NCI-H187 (cell line): ENCODE measurements around the gene DGCR8.
"Not testable (repeated sequence)": the region's sequence is repeated elsewhere in the genome, so short reads cannot be mapped to it uniquely, and the experiment has no call there.

Experiments used
- DNase-seq, 2 experiments: peaks; one replicate each; lab custom pipeline; 2025; lab: John Stamatoyannopoulos, UW

The DGCR8 gene

DNA sequence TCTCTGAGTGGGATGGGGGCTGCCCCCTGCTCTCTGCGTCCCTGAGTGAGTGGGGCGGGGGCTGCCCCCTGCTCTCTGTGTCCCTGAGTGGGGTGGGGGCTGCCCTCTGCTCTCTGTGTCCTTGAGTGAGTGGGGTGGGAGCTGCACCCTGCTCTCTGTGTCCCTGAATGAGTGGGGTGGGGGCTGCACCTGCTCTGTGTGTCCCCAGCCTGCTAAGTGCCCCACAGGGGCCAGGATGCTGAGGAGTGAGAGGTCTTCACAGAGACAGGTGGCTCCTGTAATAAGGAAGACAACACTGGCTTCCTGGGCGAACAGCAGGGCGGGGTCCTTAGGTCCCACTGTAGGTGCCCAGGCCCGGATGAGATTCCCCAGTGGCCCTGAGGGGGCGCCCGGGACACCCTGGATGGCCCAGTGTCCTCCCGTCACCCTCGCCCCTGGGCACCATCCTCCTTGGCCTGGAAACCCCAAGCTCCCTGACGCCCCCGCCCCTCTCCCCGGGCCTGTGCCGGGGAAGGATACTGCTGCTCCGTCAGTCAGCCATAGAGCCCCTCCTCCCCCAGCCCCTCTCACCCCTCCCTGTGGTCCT lies 74.7 kb downstream of the DGCR8 start:
- DNase-seq, result no peak

GRCh38 chr22:20155330-20156041 lies 75.4 kb downstream of the DGCR8 start:
- peak; percentile 0 to 27 for DNase-seq

- DNase-seq, result no peak
Measured at GRCh38 chr22:20156042-20156389, 76.0 kb downstream of the DGCR8 start.

- DNase-seq, result peak; percentile 3 to 18
Measured at GRCh38 chr22:20156611-20157429, 76.8 kb downstream of the DGCR8 start.

DNA sequence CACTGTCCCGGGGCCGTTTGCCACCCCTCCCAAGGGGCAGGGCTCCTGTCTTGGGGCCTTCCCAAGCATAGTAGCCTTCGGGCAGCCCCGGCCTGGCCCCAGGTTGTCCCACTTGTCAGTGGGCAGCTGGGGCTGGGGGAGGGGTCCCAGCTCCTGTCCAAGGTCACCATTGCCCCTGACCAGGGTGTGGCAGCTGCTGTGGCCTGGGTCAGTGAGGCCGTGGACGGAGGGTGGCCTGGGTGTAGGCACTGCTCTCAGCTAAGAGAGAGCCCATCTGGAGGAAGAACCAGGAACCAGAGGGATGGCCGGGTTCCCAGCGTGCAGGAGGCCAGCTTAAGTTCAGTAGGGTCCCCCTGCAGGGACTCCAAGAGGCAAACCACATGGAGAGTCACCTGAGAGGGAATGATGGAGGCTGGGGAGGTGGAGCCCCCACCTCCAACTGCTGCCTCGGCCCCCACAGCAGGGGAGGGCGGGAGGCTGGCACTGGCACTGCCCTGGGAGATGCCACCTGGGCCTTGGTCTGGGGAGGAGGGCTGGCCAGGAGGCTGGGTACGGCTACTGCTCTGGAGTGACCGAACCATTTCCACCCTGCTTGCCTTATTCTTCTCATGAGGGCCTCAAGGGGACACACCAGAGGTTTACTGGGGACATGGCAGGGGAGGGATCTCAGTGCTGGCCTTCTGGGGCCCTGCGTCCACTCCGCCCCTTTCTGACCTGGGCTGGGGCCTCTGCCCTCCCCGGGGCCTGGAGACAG lies 77.6 kb downstream of the DGCR8 start:
- DNase-seq, result no peak

- no peak for DNase-seq
Measured at GRCh38 chr22:20158391-20159036, 78.5 kb downstream of the DGCR8 start.

DNA sequence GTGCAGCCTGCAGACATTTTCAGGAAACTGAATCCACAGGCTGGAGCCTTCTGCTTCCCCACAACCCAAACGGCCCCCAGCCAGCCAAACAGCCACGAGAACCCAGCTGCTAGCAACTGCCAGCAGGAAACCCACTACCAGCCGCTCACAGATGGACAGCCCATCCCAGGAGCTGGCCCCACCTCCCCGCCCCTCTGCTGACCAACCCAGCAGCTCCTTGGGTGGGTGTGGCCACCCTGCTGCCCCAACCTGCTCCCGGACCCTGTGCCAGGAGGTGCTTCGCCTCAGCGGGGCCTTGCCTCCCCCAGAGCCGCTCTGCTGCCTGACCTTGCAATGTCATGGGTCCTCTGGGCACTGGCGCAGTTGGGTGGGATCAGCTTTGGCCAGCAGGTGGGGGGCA lies 79.0 kb downstream of the DGCR8 start:
- DNase-seq, result no peak

GRCh38 chr22:20159531-20159930 lies 79.5 kb downstream of the DGCR8 start:
- not testable (repeated sequence) for DNase-seq

- no peak for DNase-seq
Measured at GRCh38 chr22:20160041-20160440, 80.0 kb downstream of the DGCR8 start.
